GM23338 (cell line): ENCODE data around the gene MRPS16. TPM values are rescaled to one million over a fixed set of nuclear protein-coding genes. Genes with fewer than 3 reads are reported as not detected.
A peak's percentile ranks its signal among the peaks of the same experiment; 100 is the strongest.
"Not testable (repeated sequence)": the region's sequence is repeated elsewhere in the genome, so short reads cannot be mapped to it uniquely, and the experiment has no call there.

ENCODE experiments used
- ATAC-seq: fragments of 200-7000 bp; cut with Tn5 transposase; 3 replicates; pipeline ENCODE4 v1.9.1; 2020
- DNase-seq: peaks from one replicate; pipeline ENCODE4 v3.0.0-alpha.2; 2015; ENCODE audit warnings: low spot score
- H2AFZ ChIP-seq: fragments of 200-600 bp; sonication (generic); 2 replicates; pipeline ENCODE4 v1.8.0; 2016; ENCODE audit warnings: antibody characterized with exemption, mild to moderate bottlenecking, moderate library complexity
- H3F3A ChIP-seq: fragments of 200-600 bp; sonication (generic); replicated peaks from 2 replicates; pipeline ENCODE4 v1.8.0; 2017; ENCODE audit warnings: antibody characterized with exemption, mixed run types, low read depth
- H3K27ac ChIP-seq: fragments of 200-600 bp; sonication (generic); 2 replicates; pipeline ENCODE4 v1.6.1; 2016; ENCODE audit warnings: low read depth
- H3K27me3 ChIP-seq: fragments of 200-600 bp; sonication (generic); 2 replicates; pipeline ENCODE4 v1.8.0; 2016; ENCODE audit warnings: mild to moderate bottlenecking, mixed run types, moderate library complexity; ENCODE audit not compliant: insufficient read depth
- H3K36me3 ChIP-seq: fragments of 200-600 bp; sonication (generic); 2 replicates; pipeline ENCODE4 v1.8.0; 2016; ENCODE audit warnings: mild to moderate bottlenecking; ENCODE audit not compliant: insufficient read depth
- H3K4me1 ChIP-seq: fragments of 200-600 bp; sonication (generic); 2 replicates; pipeline ENCODE4 v1.8.0; 2016; ENCODE audit warnings: mild to moderate bottlenecking, moderate library complexity; ENCODE audit not compliant: insufficient read depth
- H3K4me2 ChIP-seq: fragments of 200-600 bp; sonication (generic); 2 replicates; pipeline ENCODE4 v1.7.1; 2017; ENCODE audit warnings: mixed run types
- H3K4me3 ChIP-seq: fragments of 200-600 bp; sonication (generic); 2 replicates; pipeline ENCODE4 v1.6.1; 2016; ENCODE audit warnings: mixed run types
- H3K79me2 ChIP-seq: fragments of 200-600 bp; sonication (generic); replicated peaks from 2 replicates; pipeline ENCODE4 v1.8.0; 2017; ENCODE audit warnings: mild to moderate bottlenecking; ENCODE audit not compliant: insufficient read depth
- H3K9me2 ChIP-seq: fragments of 200-600 bp; sonication (generic); 2 replicates; pipeline ENCODE4 v1.8.0; 2017; ENCODE audit not compliant: insufficient read depth
- H4K20me1 ChIP-seq: fragments of 200-600 bp; sonication (generic); replicated peaks from 2 replicates; pipeline ENCODE4 v1.8.0; 2017; ENCODE audit warnings: mild to moderate bottlenecking; ENCODE audit not compliant: insufficient read depth
- H3K27ac Mint-ChIP-seq: 2 replicates; pipeline ENCODE4 v1.8.0; 2020; ENCODE audit warnings: inconsistent platforms, mild to moderate bottlenecking, moderate library complexity, mixed read lengths
- H3K27me3 Mint-ChIP-seq: 3 replicates; pipeline ENCODE4 v1.8.0; 2022; ENCODE audit warnings: low read depth, mild to moderate bottlenecking, moderate library complexity, mixed read lengths, inconsistent platforms; ENCODE audit not compliant: insufficient read depth, poor library complexity
- H3K36me3 Mint-ChIP-seq: 3 replicates; pipeline ENCODE4 v1.8.0; 2021; ENCODE audit warnings: low read depth, mild to moderate bottlenecking, inconsistent platforms, moderate library complexity, mixed read lengths
- H3K4me1 Mint-ChIP-seq: 3 replicates; pipeline ENCODE4 v1.8.0; 2020; ENCODE audit warnings: mild to moderate bottlenecking, inconsistent platforms, mixed read lengths
- H3K4me3 Mint-ChIP-seq: 3 replicates; pipeline ENCODE4 v1.8.0; 2021; ENCODE audit warnings: moderate library complexity, mild to moderate bottlenecking, inconsistent platforms, mixed read lengths
- H3K9me3 Mint-ChIP-seq: 3 replicates; pipeline ENCODE4 v1.8.0; 2020; ENCODE audit warnings: moderate library complexity, mild to moderate bottlenecking, inconsistent platforms, mixed read lengths
- CREB1 ChIP-seq: fragments of 250-450 bp; sonication (Bioruptor Pico); IDR thresholded peaks from 2 replicates; pipeline ENCODE4 v1.5.0; 2020; ENCODE audit warnings: low read depth, mild to moderate bottlenecking, moderate library complexity
- EZH2 ChIP-seq: fragments of 200-600 bp; sonication (generic); IDR thresholded peaks from one replicate; pipeline ENCODE4 v1.8.0; 2017; ENCODE audit warnings: antibody characterized with exemption, mild to moderate bottlenecking, low read depth; ENCODE audit not compliant: unreplicated experiment
- EZH2phosphoT487 ChIP-seq: fragments of 200-600 bp; sonication (generic); IDR thresholded peaks from one replicate; pipeline ENCODE4 v1.8.1; 2018; ENCODE audit warnings: antibody characterized with exemption; ENCODE audit not compliant: unreplicated experiment
- JUNB ChIP-seq: IDR thresholded peaks from one replicate; pipeline ENCODE4 v1.6.1; 2016; ENCODE audit warnings: antibody characterized with exemption; ENCODE audit not compliant: unreplicated experiment
- NANOG ChIP-seq: IDR thresholded peaks from 2 replicates; pipeline ENCODE4 v1.6.1; 2016; ENCODE audit warnings: antibody characterized with exemption, borderline replicate concordance
- POLR2AphosphoS5 ChIP-seq: IDR thresholded peaks from 2 replicates; pipeline ENCODE4 v1.6.1; 2016; ENCODE audit warnings: antibody characterized with exemption, low read depth
- STAT1 ChIP-seq: IDR thresholded peaks from one replicate; pipeline ENCODE4 v1.6.1; 2016; ENCODE audit warnings: antibody characterized with exemption; ENCODE audit not compliant: unreplicated experiment
- ZNF114 ChIP-seq: fragments of 250-450 bp; sonication (Bioruptor Pico); IDR thresholded peaks from 2 replicates; pipeline ENCODE4 v1.5.0; 2020; ENCODE audit warnings: mild to moderate bottlenecking, moderate library complexity
- ZNF331 ChIP-seq: fragments of 250-450 bp; sonication (Bioruptor Pico); IDR thresholded peaks from 2 replicates; pipeline ENCODE4 v1.5.0; 2020; ENCODE audit warnings: low read depth, mild to moderate bottlenecking, moderate library complexity
- polyA plus RNA-seq: library from polyadenylated mRNA; unstranded; fragments of >200 nt; fragmentation: Nextera tagmentation; extraction: Ambion mirVana; gene quantifications from 2 replicates; pipeline ENCODE4 v1.2.1, GENCODE V29; 2016
- total RNA-seq: library from RNA; depleted of rRNA; stranded (reverse); fragments of >200 nt; shearing (Covaris generic); gene quantifications from 2 replicates; pipeline ENCODE4 v1.2.3, GENCODE V29; 2014
- TF ChIP-seq, protein P1 (sequence below), 2 experiments: fragments of 200-600 bp in 1 of 2; sonication (generic) in 1 of 2; conservative IDR thresholded peaks; 2 replicates each; pipeline versions ENCODE4 v1.5.1 to v1.6.1; 2016 to 2017; ENCODE audit warnings: antibody characterized with exemption in 2 of 2, low read depth in 2 of 2, mild to moderate bottlenecking in 2 of 2, moderate library complexity in 1 of 2
- TF ChIP-seq, protein P2 (sequence below): IDR thresholded peaks from 2 replicates; pipeline ENCODE4 v1.6.1; 2016; ENCODE audit warnings: antibody characterized with exemption
- TF ChIP-seq, protein P3 (sequence below): IDR thresholded peaks from one replicate; pipeline ENCODE4 v1.6.1; 2018; ENCODE audit warnings: antibody characterized with exemption; ENCODE audit not compliant: unreplicated experiment

Gene MRPS16
- total and polyA plus RNA-seq, 2 experiments from 2014 or later: 83.2 to 173 TPM

DNA sequence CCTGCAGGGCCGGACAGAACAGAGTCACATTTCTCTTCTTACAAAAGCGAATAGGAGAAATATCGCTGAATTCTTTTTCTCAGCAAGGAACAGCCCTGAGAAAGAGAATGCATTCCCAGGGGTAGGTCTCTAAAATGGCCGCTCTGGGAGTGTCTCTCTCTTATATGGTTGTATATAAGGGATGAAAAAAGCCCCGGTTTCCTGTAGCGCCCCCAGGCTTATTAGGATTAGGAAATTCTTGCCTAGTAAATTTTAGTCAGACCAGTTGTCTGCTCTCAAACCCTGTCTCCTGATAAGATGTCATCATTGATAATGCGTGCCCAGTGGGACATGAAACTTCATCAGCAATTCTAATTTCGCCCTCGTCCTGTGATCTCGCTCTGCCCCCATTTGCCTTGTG is 6.2 kb upstream of the MRPS16 start:
- H3K36me3 ChIP-seq, H4K20me1 ChIP-seq, H3K4me3 ChIP-seq, H2AFZ ChIP-seq, H3K9me2 ChIP-seq, H3K27me3 ChIP-seq, H3K27ac Mint-ChIP-seq, H3K27ac ChIP-seq, H3K4me1 ChIP-seq, ATAC-seq, H3K4me2 ChIP-seq, H3K4me1 Mint-ChIP-seq, H3F3A ChIP-seq, H3K4me3 Mint-ChIP-seq, H3K36me3 Mint-ChIP-seq, H3K27me3 Mint-ChIP-seq: not testable (repeated sequence)
- H3K9me3 Mint-ChIP-seq: peaks cover 14% of the 10 kb centered on the region
- peaks cover 10% of the 10 kb centered on the region for H3K79me2 ChIP-seq
- DNase-seq: peak; percentile 33

DNA sequence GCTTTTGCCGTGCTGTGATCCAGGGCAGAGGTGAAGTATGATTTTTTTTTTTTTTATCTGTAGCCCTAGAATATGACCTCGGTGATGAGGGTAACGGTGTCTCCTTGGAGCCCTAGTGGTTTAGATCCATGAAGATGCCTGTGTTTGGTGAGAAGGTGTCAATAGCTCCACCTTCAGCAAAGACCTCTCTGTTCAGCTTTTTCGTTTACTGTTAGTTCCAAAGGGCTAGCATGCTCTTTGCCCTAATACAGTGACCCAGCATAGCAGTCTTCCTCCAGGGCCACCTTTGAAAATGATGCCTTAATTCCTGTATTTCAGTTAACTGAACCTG is 746 bp upstream of the MRPS16 start:
- no peaks in the 10 kb centered on the region for H3K9me2 ChIP-seq
- peak; percentile 29 for ATAC-seq
- H3K4me1 Mint-ChIP-seq: peaks cover 6% of the 10 kb centered on the region; the same call in 2 of the 3 replicates
- no peaks in the 10 kb centered on the region for H4K20me1 ChIP-seq
- H3K4me2 ChIP-seq: peak overlapping the region; percentile 94
- H3K36me3 ChIP-seq: peaks cover 21% of the 10 kb centered on the region
- H3K79me2 ChIP-seq: peaks cover 55% of the 10 kb centered on the region
- H3K9me3 Mint-ChIP-seq: peaks cover 2% of the 10 kb centered on the region; the same call in 1 of the 3 replicates
- peaks cover 37% of the 10 kb centered on the region for H3K36me3 Mint-ChIP-seq
- peak; percentile 34 for DNase-seq
- H2AFZ ChIP-seq: peak overlapping the region; percentile 57; the same call in 1 of the 2 replicates
- peaks cover 17% of the 10 kb centered on the region for H3K4me1 ChIP-seq
- peak overlapping the region; percentile 96 for H3K27ac ChIP-seq
- H3K27me3 Mint-ChIP-seq: peaks cover 9% of the 10 kb centered on the region
- H3K4me3 Mint-ChIP-seq: peak overlapping the region; percentile 99
- H3K4me3 ChIP-seq: peak overlapping the region; percentile 78
- H3F3A ChIP-seq: peaks cover 9% of the 10 kb centered on the region
- H3K27me3 ChIP-seq: no peaks in the 10 kb centered on the region
- TF ChIP-seq EZH2: no peak
- TF ChIP-seq, protein P1, sequence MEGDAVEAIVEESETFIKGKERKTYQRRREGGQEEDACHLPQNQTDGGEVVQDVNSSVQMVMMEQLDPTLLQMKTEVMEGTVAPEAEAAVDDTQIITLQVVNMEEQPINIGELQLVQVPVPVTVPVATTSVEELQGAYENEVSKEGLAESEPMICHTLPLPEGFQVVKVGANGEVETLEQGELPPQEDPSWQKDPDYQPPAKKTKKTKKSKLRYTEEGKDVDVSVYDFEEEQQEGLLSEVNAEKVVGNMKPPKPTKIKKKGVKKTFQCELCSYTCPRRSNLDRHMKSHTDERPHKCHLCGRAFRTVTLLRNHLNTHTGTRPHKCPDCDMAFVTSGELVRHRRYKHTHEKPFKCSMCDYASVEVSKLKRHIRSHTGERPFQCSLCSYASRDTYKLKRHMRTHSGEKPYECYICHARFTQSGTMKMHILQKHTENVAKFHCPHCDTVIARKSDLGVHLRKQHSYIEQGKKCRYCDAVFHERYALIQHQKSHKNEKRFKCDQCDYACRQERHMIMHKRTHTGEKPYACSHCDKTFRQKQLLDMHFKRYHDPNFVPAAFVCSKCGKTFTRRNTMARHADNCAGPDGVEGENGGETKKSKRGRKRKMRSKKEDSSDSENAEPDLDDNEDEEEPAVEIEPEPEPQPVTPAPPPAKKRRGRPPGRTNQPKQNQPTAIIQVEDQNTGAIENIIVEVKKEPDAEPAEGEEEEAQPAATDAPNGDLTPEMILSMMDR (conservative IDR thresholded peaks at IDR 0.05; ENCODE audit: low read depth in 2 of 2): 0 out of 4 replicates have a peak, but pooled peaks have one; percentile 5 to 17
- TF ChIP-seq JUNB: no peak
- TF ChIP-seq EZH2phosphoT487: no peak
- H3K27ac Mint-ChIP-seq: peak overlapping the region; percentile 99

DNA sequence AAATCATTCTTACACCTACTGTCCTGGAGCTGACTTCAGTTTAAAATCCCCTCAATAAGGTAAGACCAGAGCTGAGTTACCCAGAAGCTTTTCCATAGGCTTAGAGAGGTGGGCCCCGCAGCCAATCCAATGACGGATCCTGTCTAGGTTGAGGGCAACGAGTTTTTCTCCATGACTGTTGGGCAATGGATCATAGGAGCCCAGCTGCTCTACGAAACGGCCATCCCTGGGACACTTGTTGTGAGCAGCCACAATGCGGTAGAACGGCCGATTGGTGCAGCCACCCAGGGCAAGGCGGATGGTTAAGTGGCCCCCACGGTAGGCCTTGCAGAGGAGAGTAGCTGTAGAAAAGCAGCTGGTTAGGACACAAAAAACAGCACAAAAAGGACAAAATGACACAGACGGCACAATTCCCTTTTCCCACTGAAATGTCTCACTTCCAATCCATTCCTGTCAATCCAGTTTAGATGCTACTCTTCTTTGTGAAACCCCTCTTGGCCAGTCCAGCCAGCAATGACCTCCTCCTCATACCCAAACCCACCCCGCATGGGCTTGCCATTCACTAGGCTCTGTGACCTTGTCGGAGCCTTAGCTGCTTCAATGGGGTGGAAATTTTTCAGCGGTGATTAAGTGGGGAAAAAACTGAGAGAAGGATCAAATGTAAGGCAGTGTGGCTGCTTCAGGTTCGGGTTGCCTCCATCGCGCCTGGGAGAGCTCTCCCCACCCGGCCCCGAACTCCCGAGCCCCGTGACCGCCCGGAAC is 580 bp downstream of the MRPS16 start:
- peak overlapping the region; percentile 91 for H3K27ac ChIP-seq
- TF ChIP-seq, protein P2, sequence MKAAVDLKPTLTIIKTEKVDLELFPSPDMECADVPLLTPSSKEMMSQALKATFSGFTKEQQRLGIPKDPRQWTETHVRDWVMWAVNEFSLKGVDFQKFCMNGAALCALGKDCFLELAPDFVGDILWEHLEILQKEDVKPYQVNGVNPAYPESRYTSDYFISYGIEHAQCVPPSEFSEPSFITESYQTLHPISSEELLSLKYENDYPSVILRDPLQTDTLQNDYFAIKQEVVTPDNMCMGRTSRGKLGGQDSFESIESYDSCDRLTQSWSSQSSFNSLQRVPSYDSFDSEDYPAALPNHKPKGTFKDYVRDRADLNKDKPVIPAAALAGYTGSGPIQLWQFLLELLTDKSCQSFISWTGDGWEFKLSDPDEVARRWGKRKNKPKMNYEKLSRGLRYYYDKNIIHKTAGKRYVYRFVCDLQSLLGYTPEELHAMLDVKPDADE: no peak
- TF ChIP-seq, protein P3, sequence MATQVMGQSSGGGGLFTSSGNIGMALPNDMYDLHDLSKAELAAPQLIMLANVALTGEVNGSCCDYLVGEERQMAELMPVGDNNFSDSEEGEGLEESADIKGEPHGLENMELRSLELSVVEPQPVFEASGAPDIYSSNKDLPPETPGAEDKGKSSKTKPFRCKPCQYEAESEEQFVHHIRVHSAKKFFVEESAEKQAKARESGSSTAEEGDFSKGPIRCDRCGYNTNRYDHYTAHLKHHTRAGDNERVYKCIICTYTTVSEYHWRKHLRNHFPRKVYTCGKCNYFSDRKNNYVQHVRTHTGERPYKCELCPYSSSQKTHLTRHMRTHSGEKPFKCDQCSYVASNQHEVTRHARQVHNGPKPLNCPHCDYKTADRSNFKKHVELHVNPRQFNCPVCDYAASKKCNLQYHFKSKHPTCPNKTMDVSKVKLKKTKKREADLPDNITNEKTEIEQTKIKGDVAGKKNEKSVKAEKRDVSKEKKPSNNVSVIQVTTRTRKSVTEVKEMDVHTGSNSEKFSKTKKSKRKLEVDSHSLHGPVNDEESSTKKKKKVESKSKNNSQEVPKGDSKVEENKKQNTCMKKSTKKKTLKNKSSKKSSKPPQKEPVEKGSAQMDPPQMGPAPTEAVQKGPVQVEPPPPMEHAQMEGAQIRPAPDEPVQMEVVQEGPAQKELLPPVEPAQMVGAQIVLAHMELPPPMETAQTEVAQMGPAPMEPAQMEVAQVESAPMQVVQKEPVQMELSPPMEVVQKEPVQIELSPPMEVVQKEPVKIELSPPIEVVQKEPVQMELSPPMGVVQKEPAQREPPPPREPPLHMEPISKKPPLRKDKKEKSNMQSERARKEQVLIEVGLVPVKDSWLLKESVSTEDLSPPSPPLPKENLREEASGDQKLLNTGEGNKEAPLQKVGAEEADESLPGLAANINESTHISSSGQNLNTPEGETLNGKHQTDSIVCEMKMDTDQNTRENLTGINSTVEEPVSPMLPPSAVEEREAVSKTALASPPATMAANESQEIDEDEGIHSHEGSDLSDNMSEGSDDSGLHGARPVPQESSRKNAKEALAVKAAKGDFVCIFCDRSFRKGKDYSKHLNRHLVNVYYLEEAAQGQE: no peak
- TF ChIP-seq POLR2AphosphoS5: no peak
- no peak for TF ChIP-seq EZH2
- TF ChIP-seq NANOG: no peak
- TF ChIP-seq JUNB: no peak
- no peak for TF ChIP-seq ZNF331 (CRISPR knock-in tag)
- no peak for TF ChIP-seq STAT1
- TF ChIP-seq ZNF114 (CRISPR knock-in tag): no peak
- no peak for TF ChIP-seq EZH2phosphoT487
- TF ChIP-seq CREB1 (CRISPR knock-in tag): no peak

More for the DNA sequence above, 580 bp downstream of the MRPS16 start:
- Histone ChIP-seq H3K4me3 (peak overlapping the region; percentile 78), H4K20me1 (no peaks in the 10 kb centered on the region), H3K27me3 (no peaks in the 10 kb centered on the region), H3F3A (peaks cover 16% of the 10 kb centered on the region), H3K4me1 (peaks cover 17% of the 10 kb centered on the region), H3K4me2 (peak overlapping the region; percentile 96), H2AFZ (peak overlapping the region; percentile 66; the same call in 1 of the 2 replicates), H3K36me3 (peaks cover 21% of the 10 kb centered on the region), H3K79me2 (peaks cover 55% of the 10 kb centered on the region), H3K9me2 (no peaks in the 10 kb centered on the region)
- Mint-ChIP-seq H3K9me3 (no peaks in the 10 kb centered on the region), H3K4me1 (peaks cover 9% of the 10 kb centered on the region; the same call in 2 of the 3 replicates), H3K27me3 (peaks cover 5% of the 10 kb centered on the region), H3K27ac (peak overlapping the region; percentile 99), H3K36me3 (peaks cover 40% of the 10 kb centered on the region), H3K4me3 (peak overlapping the region; percentile 99)
- DNase-seq (peak; percentile 54), ATAC-seq (peak; percentile 11)
